SK-N-SH (cell line): ENCODE results near the gene TBX18. TPM values are rescaled to one million over a fixed set of nuclear protein-coding genes. Genes with fewer than 3 reads are reported as not detected.

ENCODE experiments used
- CTCF ChIA-PET: fragments of 300-600, 350-600 bp; formaldehyde crosslinking; extraction: SDS; loops from one replicate; lab custom pipeline; 2021; lab: Yijun Ruan, JAX
- POLR2A ChIA-PET: fragments of 350-600 bp; sonication (Branson Sonifier 250); formaldehyde crosslinking; extraction: SDS; loops from one replicate; lab custom pipeline; 2020; ENCODE audit warnings: antibody characterized with exemption, inconsistent platforms; lab: Yijun Ruan, JAX
- DNase-seq: peaks from one replicate; pipeline ENCODE4 v3.0.0; 2012
- H2AFZ ChIP-seq: fragments of 200-600 bp; sonication (generic); 2 replicates; pipeline ENCODE4 v1.8.1; 2016; ENCODE audit warnings: antibody characterized with exemption, mild to moderate bottlenecking, low read depth
- H3F3A ChIP-seq: fragments of 200-600 bp; sonication (generic); replicated peaks from 2 replicates; pipeline ENCODE3; 2016; ENCODE audit warnings: antibody characterized with exemption, mild to moderate bottlenecking; ENCODE audit not compliant: insufficient read depth
- H3K27ac ChIP-seq, 2 experiments: fragments of 200-500 bp in 1 of 2; fragments of 200-600 bp in 1 of 2; sonication (Bioruptor generic) in 1 of 2; sonication (generic), shearing (Covaris generic) in 1 of 2; 2 replicates each; pipeline versions ENCODE4 v1.5.1 to v1.6.1; 2014 to 2016; ENCODE audit warnings: low read depth in 2 of 2, inconsistent platforms in 1 of 2, low read length in 1 of 2, mild to moderate bottlenecking in 1 of 2, mixed read lengths in 1 of 2
- H3K27me3 ChIP-seq: fragments of 200-600 bp; sonication (generic), shearing (Covaris generic); 2 replicates; pipeline ENCODE4 v1.6.1; 2016; ENCODE audit warnings: mixed run types; ENCODE audit not compliant: insufficient read depth
- H3K36me3 ChIP-seq, 2 experiments: fragments of 200-500 bp in 1 of 2; fragments of 200-600 bp in 1 of 2; sonication (Bioruptor generic) in 1 of 2; sonication (generic) in 1 of 2; replicated peaks in 1 of 2; 2 replicates each; pipeline versions ENCODE3 to v1.5.1; 2014 to 2016; ENCODE audit warnings: low read length in 1 of 2, mild to moderate bottlenecking in 1 of 2; ENCODE audit not compliant: insufficient read depth in 2 of 2, control insufficient read depth in 1 of 2
- H3K4me1 ChIP-seq, 2 experiments: fragments of 200-500 bp in 1 of 2; fragments of 200-600 bp in 1 of 2; sonication (Bioruptor generic) in 1 of 2; sonication (generic), shearing (Covaris generic) in 1 of 2; 2 replicates each; pipeline versions ENCODE4 v1.5.1 to v1.6.1; 2014 to 2016; ENCODE audit warnings: low read depth in 1 of 2, low read length in 1 of 2, mixed run types in 1 of 2; ENCODE audit not compliant: insufficient read depth in 2 of 2, control insufficient read depth in 1 of 2
- H3K4me2 ChIP-seq: fragments of 200-600 bp; sonication (generic), shearing (Covaris generic); 2 replicates; pipeline ENCODE4 v1.6.1; 2017; ENCODE audit warnings: mixed run types
- H3K4me3 ChIP-seq, 2 experiments: fragments of 200-500 bp in 1 of 2; fragments of 200-600 bp in 1 of 2; sonication (Bioruptor generic) in 1 of 2; sonication (generic), shearing (Covaris generic) in 1 of 2; 2 replicates each; pipeline versions ENCODE4 v1.5.1 to v1.8.1; 2014 to 2016; ENCODE audit warnings: low read depth in 2 of 2, inconsistent platforms in 1 of 2, low read length in 1 of 2, mild to moderate bottlenecking in 1 of 2, mixed read lengths in 1 of 2, moderate library complexity in 1 of 2
- H3K79me2 ChIP-seq: fragments of 200-600 bp; sonication (generic); 2 replicates; pipeline ENCODE4 v1.8.1; 2017; ENCODE audit warnings: mild to moderate bottlenecking; ENCODE audit not compliant: insufficient read depth
- H3K9ac ChIP-seq: fragments of 200-600 bp; sonication (generic); 2 replicates; pipeline ENCODE4 v1.6.1; 2017; ENCODE audit warnings: mixed run types
- H3K9me2 ChIP-seq: fragments of 200-600 bp; sonication (generic); 2 replicates; pipeline ENCODE4 v1.6.1; 2017; ENCODE audit warnings: mixed run types
- H3K9me3 ChIP-seq: fragments of 200-600 bp; sonication (generic); 2 replicates; pipeline ENCODE4 v1.6.1; 2017; ENCODE audit warnings: mixed run types, mild to moderate bottlenecking, moderate library complexity
- H4K20me1 ChIP-seq: fragments of 200-600 bp; sonication (generic); 2 replicates; pipeline ENCODE4 v1.6.1; 2017; ENCODE audit warnings: mild to moderate bottlenecking, mixed run types; ENCODE audit not compliant: insufficient read depth
- CHD2 ChIP-seq: fragments of 150-350 bp; IDR thresholded peaks from 2 replicates; pipeline ENCODE4 v1.6.1; 2018; ENCODE audit warnings: low read length; ENCODE audit not compliant: partially characterized antibody
- FOSL2 ChIP-seq: IDR thresholded peaks from 2 replicates; pipeline ENCODE4 v1.4.0; 2012; ENCODE audit warnings: low read depth, mild to moderate bottlenecking, moderate library complexity, borderline replicate concordance
- JUND ChIP-seq: IDR thresholded peaks from 2 replicates; pipeline ENCODE4 v1.4.0; 2012
- NFIC ChIP-seq: IDR thresholded peaks from 2 replicates; pipeline ENCODE4 v1.4.0; 2012; ENCODE audit warnings: borderline replicate concordance
- PBX3 ChIP-seq: IDR thresholded peaks from 2 replicates; pipeline ENCODE4; 2012
- TCF12 ChIP-seq: IDR thresholded peaks from 2 replicates; pipeline ENCODE4 v1.4.0; 2012
- ZBTB33 ChIP-seq: IDR thresholded peaks from 2 replicates; pipeline ENCODE4 v1.4.0; 2012; ENCODE audit warnings: low read depth, borderline replicate concordance
- WGBS: methylation state at CpG from one replicate; pipeline ENCODE4 v1.1.6; 2017; ENCODE audit warnings: low lambda C conversion rate; 5-methylcytosine and 5-hydroxymethylcytosine counted together
- polyA plus RNA-seq, 3 experiments: library from polyadenylated mRNA; depleted of rRNA; stranded (reverse); fragments of >200 nt; gene quantifications; 2 replicates each; pipeline ENCODE4 v1.2.3, GENCODE V29; 2012

Gene TBX18
- polyA plus RNA-seq, 1 of the 3 experiments (the other 2 are of a cell fraction): 19.3 TPM

DNA sequence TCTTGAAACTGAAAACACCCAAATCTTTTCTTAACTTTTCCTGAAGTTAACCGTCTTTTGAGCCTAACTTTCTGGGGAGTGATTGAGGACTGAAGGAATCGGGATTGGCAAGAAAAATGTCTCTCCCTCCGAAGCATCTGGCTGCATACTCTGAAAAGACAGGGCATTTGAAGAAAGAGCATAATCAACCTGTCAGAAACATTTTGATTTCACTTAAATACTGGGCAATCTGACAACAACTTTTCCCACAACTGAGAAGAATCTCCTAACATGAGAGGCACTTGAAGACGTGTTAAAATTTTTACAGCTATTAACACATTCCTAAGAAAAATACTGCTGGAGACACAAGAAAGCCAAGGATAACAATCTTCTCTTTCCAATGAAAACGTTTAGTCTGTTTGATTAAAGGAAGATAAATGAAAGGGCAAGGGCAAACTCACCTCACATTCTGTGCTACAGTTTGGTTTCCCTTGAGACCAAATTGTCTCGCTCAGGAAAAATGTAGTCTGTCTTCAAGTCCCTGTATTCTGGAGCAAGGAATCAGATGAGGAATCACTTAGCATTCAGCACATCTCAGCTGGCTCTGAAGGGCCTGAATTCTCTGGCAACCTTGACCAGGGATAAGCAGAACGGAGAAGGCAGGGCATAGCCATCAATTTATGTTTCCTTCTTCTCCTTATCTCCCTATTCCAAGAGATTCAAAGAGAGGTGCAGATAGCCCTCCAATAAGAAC lies 76.1 kb downstream of the TBX18 start:
- Histone ChIP-seq H2AFZ (peak overlapping the region; percentile 54; the same call in 1 of the 2 replicates), H3K4me1 (no peaks in the 10 kb centered on the region), H3K27me3 (no peaks in the 10 kb centered on the region), H3F3A (peaks cover 9% of the 10 kb centered on the region), H3K9ac (no peak overlapping the region), H3K27ac (peak overlapping the region; percentile 2 to 11; a peak in 2 of 4 replicates), H3K36me3 (peaks cover 0 to 6% of the 10 kb centered on the region in 2 experiments), H3K79me2 (no peaks in the 10 kb centered on the region), H3K9me2 (no peaks in the 10 kb centered on the region), H3K4me3 (no peak overlapping the region), H3K4me2 (0 out of 2 replicates have a peak overlapping the region, but pooled peaks have one; percentile 4), H4K20me1 (no peaks in the 10 kb centered on the region), H3K9me3 (peaks cover 4% of the 10 kb centered on the region)
- 41% methylated on average over 7 of the region's 7 CpGs for WGBS
- ChIA-PET CTCF (no interaction called here), POLR2A (no interaction called here)
- no peak for DNase-seq
- peak; percentile 2; the same call in 1 of the 2 replicates for TF ChIP-seq NFIC
- TF ChIP-seq FOSL2: no peak
- peak; percentile 12 for TF ChIP-seq JUND
- TF ChIP-seq PBX3: peak; percentile 67

GRCh38 chr6:84687431-84687830 lies 77.0 kb downstream of the TBX18 start:
- Histone ChIP-seq H3K4me2 (no peak overlapping the region; the same call in 1 of the 2 replicates), H3K4me3 (no peak overlapping the region), H3F3A (peaks cover 9% of the 10 kb centered on the region), H3K4me1 (no peaks in the 10 kb centered on the region), H3K9ac (no peak overlapping the region), H3K27ac (peak overlapping the region in 1 of 2 experiments; percentile 2; a peak in 1 of 4 replicates), H3K79me2 (no peaks in the 10 kb centered on the region), H3K9me3 (peaks cover 4% of the 10 kb centered on the region; the same call in 1 of the 2 replicates), H3K36me3 (peaks cover 0 to 6% of the 10 kb centered on the region in 2 experiments), H4K20me1 (no peaks in the 10 kb centered on the region), H2AFZ (peak overlapping the region; percentile 54; the same call in 1 of the 2 replicates), H3K9me2 (no peaks in the 10 kb centered on the region), H3K27me3 (no peaks in the 10 kb centered on the region)
- DNase-seq: no peak
- CTCF ChIA-PET: no interaction called here
- 48% methylated on average over 7 of the region's 7 CpGs for WGBS
- TF ChIP-seq CHD2 (no peak), TCF12 (no peak), ZBTB33 (no peak)
- POLR2A ChIA-PET: no interaction called here
